Glutamatergic neuron (in vitro differentiated cells): ENCODE measurements around the gene SLC14A1. TPM values are rescaled to one million over a fixed set of nuclear protein-coding genes. Genes with fewer than 3 reads are reported as not detected.

ENCODE experiments used
- DNase-seq: peaks from one replicate; pipeline ENCODE4 v3.0.0; 2022
- H3K27ac Mint-ChIP-seq: one replicate; pipeline ENCODE4 v1.8.0; 2020; ENCODE audit warnings: mild to moderate bottlenecking, mixed read lengths, inconsistent platforms; ENCODE audit not compliant: unreplicated experiment
- H3K27me3 Mint-ChIP-seq: one replicate; pipeline ENCODE4 v1.8.0; 2020; ENCODE audit warnings: mild to moderate bottlenecking, moderate library complexity, mixed read lengths, inconsistent platforms; ENCODE audit not compliant: unreplicated experiment
- H3K36me3 Mint-ChIP-seq: one replicate; pipeline ENCODE4 v1.8.0; 2020; ENCODE audit warnings: mild to moderate bottlenecking, mixed read lengths, inconsistent platforms; ENCODE audit not compliant: unreplicated experiment
- H3K4me1 Mint-ChIP-seq: one replicate; pipeline ENCODE4 v1.8.0; 2020; ENCODE audit warnings: mild to moderate bottlenecking, low read depth, mixed read lengths, inconsistent platforms; ENCODE audit not compliant: unreplicated experiment
- H3K4me3 Mint-ChIP-seq: one replicate; pipeline ENCODE4 v1.8.0; 2020; ENCODE audit warnings: mild to moderate bottlenecking, mixed read lengths, inconsistent platforms; ENCODE audit not compliant: unreplicated experiment
- H3K9me3 Mint-ChIP-seq: one replicate; pipeline ENCODE4 v1.8.0; 2020; ENCODE audit warnings: mild to moderate bottlenecking, moderate library complexity, mixed read lengths, inconsistent platforms; ENCODE audit not compliant: unreplicated experiment
- CTCF ChIP-seq: fragments of 200-600 bp; sonication (generic); IDR thresholded peaks from one replicate; pipeline ENCODE4 v1.5.0; 2021; ENCODE audit not compliant: partially characterized antibody, unreplicated experiment
- total RNA-seq: library from RNA; stranded (reverse); fragmentation: NEBNext Ultra II Directional; extraction: Animal tissue kit (Norgen Biotek cat#: 25700); gene quantifications from one replicate; pipeline ENCODE4 v1.2.1, GENCODE V29; 2021; ENCODE audit not compliant: unreplicated experiment

Gene SLC14A1
- total RNA-seq, 1 donor from 2014 or later: not detected

DNA sequence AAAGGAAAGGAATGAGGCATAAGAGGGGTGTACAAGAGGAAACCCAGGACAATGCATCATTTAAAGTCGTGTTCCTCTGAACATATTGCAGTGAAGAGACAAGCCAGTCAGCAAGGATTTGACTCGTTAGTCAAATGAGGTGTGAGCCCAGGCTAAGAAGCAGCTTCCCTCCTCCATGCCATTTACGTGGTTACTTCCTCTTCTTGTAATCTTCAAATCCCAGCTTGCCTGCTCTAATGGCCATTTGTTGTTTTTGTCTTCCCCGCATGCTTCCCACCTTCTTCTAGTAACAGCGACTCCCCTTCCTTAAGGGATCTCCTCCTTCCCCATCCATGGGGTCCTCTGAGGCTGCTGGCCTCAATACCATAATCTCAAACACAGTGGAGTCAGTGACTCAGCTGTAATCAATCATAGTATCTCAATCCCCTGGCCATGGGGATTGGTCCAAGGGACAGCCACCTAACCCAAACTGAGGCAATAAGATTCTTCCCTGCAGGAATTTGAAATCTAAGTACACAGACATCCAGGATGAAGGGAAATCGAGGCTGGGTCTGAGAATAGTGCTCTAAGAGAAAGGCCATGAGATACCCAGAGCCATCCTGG lies 37.6 kb downstream of the SLC14A1 start:
- no peak for TF ChIP-seq CTCF
- Mint-ChIP-seq H3K9me3 (peaks cover 6% of the 10 kb centered on the region), H3K27me3 (peaks cover 3% of the 10 kb centered on the region), H3K27ac (no peak overlapping the region), H3K4me3 (no peak overlapping the region), H3K4me1 (no peaks in the 10 kb centered on the region), H3K36me3 (no peaks in the 10 kb centered on the region)
- DNase-seq: no peak

DNA sequence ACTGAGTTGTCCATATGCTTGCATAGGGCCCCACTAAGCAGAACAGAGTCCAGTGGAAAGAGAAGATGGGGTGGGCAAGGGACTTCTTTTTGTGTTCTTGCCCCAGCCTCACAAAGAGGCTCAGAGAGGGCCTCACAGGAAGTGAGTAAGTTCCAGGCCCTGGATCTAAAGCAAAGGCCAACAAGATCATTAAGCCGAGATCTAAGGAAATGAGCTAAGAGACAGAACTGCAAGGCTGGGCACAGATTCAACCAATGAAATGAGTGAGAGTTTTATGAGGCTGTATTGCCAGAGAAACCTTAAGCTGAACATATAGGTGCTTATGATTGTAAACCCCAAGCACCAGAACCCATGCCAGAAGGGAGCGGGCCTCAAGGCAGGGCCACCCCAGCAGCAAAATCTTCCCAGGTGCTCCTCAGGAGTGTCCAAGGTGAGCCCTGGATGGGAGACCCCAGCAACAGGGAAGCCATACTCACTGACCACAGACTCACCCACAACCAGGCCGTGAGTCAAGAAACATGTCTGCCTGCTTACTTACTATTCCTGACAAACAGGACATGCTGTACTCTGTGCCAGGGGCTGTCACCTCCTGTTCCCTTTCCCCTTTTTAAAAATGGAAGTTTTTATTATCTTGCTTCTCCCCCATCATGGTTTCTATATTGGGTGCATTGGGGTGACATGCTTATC lies 40.2 kb downstream of the SLC14A1 start:
- Mint-ChIP-seq H3K27me3 (peaks cover 3% of the 10 kb centered on the region), H3K36me3 (no peaks in the 10 kb centered on the region), H3K4me1 (no peaks in the 10 kb centered on the region), H3K27ac (no peak overlapping the region), H3K9me3 (peaks cover 6% of the 10 kb centered on the region), H3K4me3 (no peak overlapping the region)
- no peak for DNase-seq
- TF ChIP-seq CTCF: no peak

DNA sequence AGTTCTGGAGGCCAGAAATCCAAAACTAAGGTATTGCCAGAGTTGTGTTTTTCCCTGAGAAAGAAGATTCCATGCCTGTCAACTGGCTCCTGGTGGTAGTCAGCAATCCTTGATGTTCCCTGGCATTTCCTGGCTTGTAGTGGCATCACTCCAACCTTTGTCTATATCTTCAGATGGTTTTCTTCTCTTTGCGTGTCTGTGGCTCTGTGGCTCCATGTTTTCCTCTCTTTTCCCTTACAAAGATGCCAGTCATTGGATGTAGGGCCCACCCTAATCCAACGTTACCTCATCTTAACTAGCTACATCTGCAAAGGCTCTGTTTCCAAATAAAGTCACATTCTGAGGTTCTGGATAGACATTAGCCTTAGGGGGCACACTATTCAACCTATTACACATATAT lies 41.8 kb downstream of the SLC14A1 start:
- H3K27me3 Mint-ChIP-seq: peaks cover 4% of the 10 kb centered on the region
- TF ChIP-seq CTCF: no peak
- no peaks in the 10 kb centered on the region for H3K36me3 Mint-ChIP-seq
- peaks cover 2% of the 10 kb centered on the region for H3K9me3 Mint-ChIP-seq
- no peaks in the 10 kb centered on the region for H3K4me1 Mint-ChIP-seq
- H3K4me3 Mint-ChIP-seq: no peak overlapping the region
- H3K27ac Mint-ChIP-seq: no peak overlapping the region
- no peak for DNase-seq

DNA sequence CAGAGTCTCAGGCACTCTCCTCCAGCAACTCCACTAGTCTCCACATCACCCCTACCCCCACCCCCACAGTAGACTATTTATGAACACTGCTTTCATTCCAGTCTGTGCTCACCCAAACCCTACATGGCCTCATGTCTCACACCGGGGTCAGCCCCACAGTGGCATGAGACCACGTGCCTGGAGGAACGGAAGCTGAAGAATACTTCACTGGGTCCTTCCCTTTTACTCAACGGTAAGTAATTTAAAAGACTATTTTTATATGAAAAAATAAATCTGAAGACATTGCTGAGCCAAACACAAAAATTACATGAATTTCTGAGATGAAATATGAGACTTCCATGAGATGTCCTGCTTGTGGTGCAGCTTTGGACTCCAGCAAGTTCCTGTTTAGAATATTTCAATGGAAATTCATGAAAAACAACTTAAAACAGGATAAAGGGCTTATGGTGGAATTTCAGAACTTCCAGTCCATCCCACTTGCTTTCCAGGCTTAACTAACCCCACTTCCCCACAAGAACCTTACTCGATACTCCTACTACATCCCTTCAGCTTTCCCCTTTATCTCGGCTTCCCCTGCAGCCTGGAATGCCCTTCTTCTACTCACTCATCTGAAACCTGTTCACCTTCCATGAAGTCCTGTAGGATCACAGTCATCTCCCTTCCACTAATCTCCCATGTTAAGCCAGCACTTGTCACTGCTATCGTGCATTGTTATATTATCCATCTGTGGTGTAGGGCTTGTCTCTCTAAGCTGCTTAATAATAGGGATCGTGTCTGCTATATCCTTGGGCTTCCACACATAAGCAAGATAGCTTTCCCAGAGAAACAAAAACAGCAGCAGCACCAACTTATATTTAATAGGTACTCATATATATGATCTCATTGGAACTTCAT lies 47.9 kb downstream of the SLC14A1 start:
- H3K36me3 Mint-ChIP-seq: no peaks in the 10 kb centered on the region
- DNase-seq: no peak
- TF ChIP-seq CTCF: no peak
- no peaks in the 10 kb centered on the region for H3K4me1 Mint-ChIP-seq
- no peak overlapping the region for H3K4me3 Mint-ChIP-seq
- H3K9me3 Mint-ChIP-seq: no peaks in the 10 kb centered on the region
- H3K27ac Mint-ChIP-seq: no peak overlapping the region
- peaks cover 4% of the 10 kb centered on the region for H3K27me3 Mint-ChIP-seq
